Measurements from ENCODE around the gene FBXL16. TPM values are rescaled to one million over a fixed set of nuclear protein-coding genes. Genes with fewer than 3 reads are reported as not detected.
A peak's percentile ranks its signal among the peaks of the same experiment; 100 is the strongest.

The FBXL16 gene
- total RNA-seq, 1 donor from 2014 or later: 3.0 TPM

DNA sequence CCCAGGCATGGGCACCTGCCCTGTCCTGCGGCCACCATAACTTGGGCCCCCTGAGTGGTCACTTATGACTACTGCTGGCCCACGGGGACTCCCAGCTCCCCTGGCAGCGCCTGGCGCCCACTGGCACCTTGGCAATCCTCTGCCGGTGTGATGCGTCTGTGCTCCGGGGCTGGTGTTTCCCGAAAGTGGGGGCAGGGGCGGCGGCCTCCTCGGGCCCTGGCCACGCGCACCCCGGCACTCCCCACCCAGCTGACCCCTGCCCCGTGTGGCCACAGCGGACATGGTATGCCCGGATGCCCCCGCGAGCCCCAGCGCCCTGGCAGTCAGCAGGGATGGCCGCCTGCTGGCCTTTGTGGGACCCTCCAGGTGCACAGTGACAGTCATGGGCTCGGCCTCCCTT, 48.1 kb downstream of the FBXL16 start:
- TF ChIP-seq, protein P1, sequence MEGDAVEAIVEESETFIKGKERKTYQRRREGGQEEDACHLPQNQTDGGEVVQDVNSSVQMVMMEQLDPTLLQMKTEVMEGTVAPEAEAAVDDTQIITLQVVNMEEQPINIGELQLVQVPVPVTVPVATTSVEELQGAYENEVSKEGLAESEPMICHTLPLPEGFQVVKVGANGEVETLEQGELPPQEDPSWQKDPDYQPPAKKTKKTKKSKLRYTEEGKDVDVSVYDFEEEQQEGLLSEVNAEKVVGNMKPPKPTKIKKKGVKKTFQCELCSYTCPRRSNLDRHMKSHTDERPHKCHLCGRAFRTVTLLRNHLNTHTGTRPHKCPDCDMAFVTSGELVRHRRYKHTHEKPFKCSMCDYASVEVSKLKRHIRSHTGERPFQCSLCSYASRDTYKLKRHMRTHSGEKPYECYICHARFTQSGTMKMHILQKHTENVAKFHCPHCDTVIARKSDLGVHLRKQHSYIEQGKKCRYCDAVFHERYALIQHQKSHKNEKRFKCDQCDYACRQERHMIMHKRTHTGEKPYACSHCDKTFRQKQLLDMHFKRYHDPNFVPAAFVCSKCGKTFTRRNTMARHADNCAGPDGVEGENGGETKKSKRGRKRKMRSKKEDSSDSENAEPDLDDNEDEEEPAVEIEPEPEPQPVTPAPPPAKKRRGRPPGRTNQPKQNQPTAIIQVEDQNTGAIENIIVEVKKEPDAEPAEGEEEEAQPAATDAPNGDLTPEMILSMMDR (conservative IDR thresholded peaks at IDR 0.05): no peak
- Mint-ChIP-seq H3K9me3 (no peaks in the 10 kb centered on the region), H3K36me3 (ENCODE audit: low read depth) (no peaks in the 10 kb centered on the region), H3K4me3 (no peak overlapping the region), H3K27me3 (ENCODE audit: low read depth) (no peaks in the 10 kb centered on the region), H3K27ac (ENCODE audit: unreplicated experiment) (no peak overlapping the region), H3K4me1 (peaks cover 6% of the 10 kb centered on the region)
- DNase-seq (ENCODE audit: low read depth, low spot score): no peak

DNA sequence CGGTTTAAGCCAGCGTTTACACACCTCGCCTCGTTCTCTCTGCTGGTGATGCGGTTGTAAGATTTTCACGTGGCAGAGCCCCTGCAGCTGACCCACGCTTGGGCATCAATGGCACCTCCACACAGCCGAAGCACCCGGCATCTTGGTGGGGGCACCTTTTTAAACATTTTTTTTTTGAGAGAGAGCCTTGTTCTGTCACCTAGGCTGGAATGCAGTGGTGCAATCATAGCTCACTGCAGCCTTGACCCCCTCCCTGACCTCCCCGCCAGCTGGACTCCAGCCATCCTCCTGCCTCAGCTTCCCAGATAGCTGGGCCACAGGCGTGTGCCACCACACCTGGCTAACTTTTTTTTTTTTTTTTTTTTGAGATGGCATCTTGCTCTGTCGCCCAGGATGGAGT, 51.6 kb downstream of the FBXL16 start:
- no peak for DNase-seq (ENCODE audit: low read depth, low spot score)
- H3K4me3 Mint-ChIP-seq: no peak overlapping the region
- H3K27me3 Mint-ChIP-seq (ENCODE audit: low read depth): no peaks in the 10 kb centered on the region
- TF ChIP-seq, protein P1 (conservative IDR thresholded peaks at IDR 0.05): no peak
- no peak overlapping the region for H3K27ac Mint-ChIP-seq (ENCODE audit: unreplicated experiment)
- H3K36me3 Mint-ChIP-seq (ENCODE audit: low read depth): no peaks in the 10 kb centered on the region
- H3K4me1 Mint-ChIP-seq: no peaks in the 10 kb centered on the region
- no peaks in the 10 kb centered on the region for H3K9me3 Mint-ChIP-seq

GRCh38 chr16:652454-653305, 52.9 kb downstream of the FBXL16 start:
- no peak for DNase-seq (ENCODE audit: low read depth, low spot score)
- Mint-ChIP-seq H3K36me3 (ENCODE audit: low read depth) (no peaks in the 10 kb centered on the region), H3K27me3 (ENCODE audit: low read depth) (no peaks in the 10 kb centered on the region), H3K9me3 (no peaks in the 10 kb centered on the region), H3K4me3 (no peak overlapping the region), H3K27ac (ENCODE audit: unreplicated experiment) (no peak overlapping the region), H3K4me1 (no peaks in the 10 kb centered on the region)
- TF ChIP-seq, protein P1 (conservative IDR thresholded peaks at IDR 0.05): no peak

- Mint-ChIP-seq H3K36me3 (ENCODE audit: low read depth) (no peaks in the 10 kb centered on the region), H3K4me3 (no peak overlapping the region), H3K27ac (ENCODE audit: unreplicated experiment) (no peak overlapping the region), H3K9me3 (no peaks in the 10 kb centered on the region), H3K27me3 (ENCODE audit: low read depth) (no peaks in the 10 kb centered on the region), H3K4me1 (no peaks in the 10 kb centered on the region)
- no peak for DNase-seq (ENCODE audit: low read depth, low spot score)
- TF ChIP-seq, protein P1 (conservative IDR thresholded peaks at IDR 0.05): no peak
These were observed 53.8 kb downstream of the FBXL16 start for GRCh38 chr16:651844-652243.

DNA sequence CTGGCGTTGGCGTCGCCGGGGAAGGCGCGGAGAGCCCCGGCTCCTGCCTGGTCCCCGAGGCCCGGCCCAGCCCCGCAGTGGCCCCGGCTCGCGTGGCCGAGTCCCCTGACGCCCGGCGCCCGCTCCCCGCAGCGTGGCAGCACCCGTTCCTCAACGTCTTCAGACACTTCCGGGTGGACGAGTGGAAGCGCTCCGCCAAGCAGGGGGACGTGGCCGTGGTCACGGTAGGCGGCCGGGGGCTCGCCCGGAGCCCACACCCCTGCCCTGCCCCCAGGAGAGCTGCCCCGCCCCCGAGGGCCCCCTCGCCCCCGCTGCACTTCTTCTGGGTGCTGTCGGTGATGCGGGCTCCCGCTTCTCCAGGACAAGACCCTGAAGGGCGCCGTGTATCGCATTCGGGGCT, 56.0 kb downstream of the FBXL16 start:
- TF ChIP-seq, protein P1 (conservative IDR thresholded peaks at IDR 0.05): no peak
- no peaks in the 10 kb centered on the region for H3K4me1 Mint-ChIP-seq
- no peak overlapping the region for H3K27ac Mint-ChIP-seq (ENCODE audit: unreplicated experiment)
- no peaks in the 10 kb centered on the region for H3K9me3 Mint-ChIP-seq
- no peaks in the 10 kb centered on the region for H3K27me3 Mint-ChIP-seq (ENCODE audit: low read depth)
- DNase-seq (ENCODE audit: low read depth, low spot score): no peak
- peak overlapping the region; percentile 74 for H3K4me3 Mint-ChIP-seq
- no peaks in the 10 kb centered on the region for H3K36me3 Mint-ChIP-seq (ENCODE audit: low read depth)

All from neural crest cell (in vitro differentiated cells).